22Rv1 (cell line): ENCODE data around the gene FOLR1.

Experiments used
- H3K27ac ChIP-seq: fragments of 450-650 bp; 2 replicates; pipeline ENCODE4 v1.5.1; 2017
- ZFX ChIP-seq: fragments of 450-650 bp; IDR thresholded peaks from 2 replicates; pipeline ENCODE4 v1.6.1; 2017; ENCODE audit warnings: antibody characterized with exemption, borderline replicate concordance
- TF ChIP-seq, protein P1 (sequence below): fragments of 450-650 bp; IDR thresholded peaks from 2 replicates; pipeline ENCODE4 v1.5.1; 2017; ENCODE audit warnings: mild to moderate bottlenecking

The FOLR1 gene

DNA sequence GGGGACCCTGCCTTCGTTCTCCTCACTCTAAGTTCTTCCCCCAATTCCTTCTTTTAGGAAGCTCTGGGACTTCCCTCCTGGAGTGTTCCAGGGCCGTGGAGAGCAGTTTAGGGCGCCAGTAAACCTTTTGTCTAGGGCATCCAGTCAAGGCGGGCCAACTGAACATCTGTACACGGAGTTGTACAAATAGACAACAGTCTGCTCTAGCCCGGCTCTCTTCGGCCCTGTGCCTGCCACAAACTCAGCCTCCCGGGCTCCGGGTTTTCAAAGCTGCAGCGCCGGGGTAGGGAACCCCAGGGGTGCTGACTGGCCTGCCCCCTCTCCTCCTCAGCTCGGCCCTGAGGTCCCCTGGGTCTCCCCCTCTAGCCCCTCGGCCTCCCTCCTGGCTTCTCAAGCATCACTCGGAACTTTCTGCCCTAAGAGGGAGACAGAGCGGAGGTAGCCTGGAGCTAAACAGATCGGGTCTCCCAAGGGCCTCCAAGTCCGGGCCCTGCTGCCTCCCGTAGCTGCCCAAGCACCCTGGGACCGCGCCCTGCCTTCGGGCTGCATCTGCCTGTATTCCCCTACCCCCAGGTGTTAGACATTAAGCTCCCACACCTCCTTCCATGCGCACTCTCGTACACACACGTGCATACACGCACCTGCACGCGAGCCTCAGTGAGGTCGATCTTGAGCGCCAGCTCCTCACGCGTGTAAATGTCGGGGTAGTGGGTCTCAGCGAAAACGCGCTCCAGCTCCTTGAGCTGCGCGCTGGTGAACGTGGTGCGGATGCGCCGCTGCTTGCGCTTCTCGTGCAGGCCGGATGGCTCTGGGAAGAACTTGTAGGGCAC is 48.7 kb downstream of the FOLR1 start:
- TF ChIP-seq, protein P1, sequence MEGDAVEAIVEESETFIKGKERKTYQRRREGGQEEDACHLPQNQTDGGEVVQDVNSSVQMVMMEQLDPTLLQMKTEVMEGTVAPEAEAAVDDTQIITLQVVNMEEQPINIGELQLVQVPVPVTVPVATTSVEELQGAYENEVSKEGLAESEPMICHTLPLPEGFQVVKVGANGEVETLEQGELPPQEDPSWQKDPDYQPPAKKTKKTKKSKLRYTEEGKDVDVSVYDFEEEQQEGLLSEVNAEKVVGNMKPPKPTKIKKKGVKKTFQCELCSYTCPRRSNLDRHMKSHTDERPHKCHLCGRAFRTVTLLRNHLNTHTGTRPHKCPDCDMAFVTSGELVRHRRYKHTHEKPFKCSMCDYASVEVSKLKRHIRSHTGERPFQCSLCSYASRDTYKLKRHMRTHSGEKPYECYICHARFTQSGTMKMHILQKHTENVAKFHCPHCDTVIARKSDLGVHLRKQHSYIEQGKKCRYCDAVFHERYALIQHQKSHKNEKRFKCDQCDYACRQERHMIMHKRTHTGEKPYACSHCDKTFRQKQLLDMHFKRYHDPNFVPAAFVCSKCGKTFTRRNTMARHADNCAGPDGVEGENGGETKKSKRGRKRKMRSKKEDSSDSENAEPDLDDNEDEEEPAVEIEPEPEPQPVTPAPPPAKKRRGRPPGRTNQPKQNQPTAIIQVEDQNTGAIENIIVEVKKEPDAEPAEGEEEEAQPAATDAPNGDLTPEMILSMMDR = no peak
- no peak for TF ChIP-seq ZFX

DNA sequence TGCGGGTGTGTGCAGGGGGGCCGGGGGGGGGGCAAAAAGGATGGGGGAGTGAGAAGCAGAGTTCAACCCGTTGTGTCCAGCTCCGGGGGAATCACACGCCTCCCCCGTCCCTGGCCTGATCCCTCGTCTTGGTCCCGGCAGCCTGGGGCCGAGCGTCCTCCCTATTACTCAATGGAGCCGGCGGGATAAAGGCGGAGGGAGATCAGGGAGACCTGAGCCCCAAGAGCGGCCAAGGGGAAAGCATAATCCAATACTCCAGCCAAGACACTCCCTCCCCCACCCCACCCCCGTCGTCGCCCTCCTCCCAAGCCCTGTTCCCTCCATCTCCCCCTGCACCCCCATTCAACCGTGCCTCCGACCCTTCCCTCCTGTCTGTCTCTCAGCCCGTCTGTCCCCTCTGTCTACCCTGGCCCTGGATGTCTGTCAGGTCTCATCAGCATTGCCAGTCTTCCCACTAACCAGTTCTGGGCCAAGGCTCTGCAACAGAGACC is 49.4 kb downstream of the FOLR1 start:
- TF ChIP-seq ZFX = no peak
- TF ChIP-seq, protein P1 = no peak
- no peak overlapping the region for H3K27ac ChIP-seq

More for the DNA sequence above, 48.7 kb downstream of the FOLR1 start:
- peak overlapping the region; percentile 67; the same call in 1 of the 2 replicates for H3K27ac ChIP-seq

DNA sequence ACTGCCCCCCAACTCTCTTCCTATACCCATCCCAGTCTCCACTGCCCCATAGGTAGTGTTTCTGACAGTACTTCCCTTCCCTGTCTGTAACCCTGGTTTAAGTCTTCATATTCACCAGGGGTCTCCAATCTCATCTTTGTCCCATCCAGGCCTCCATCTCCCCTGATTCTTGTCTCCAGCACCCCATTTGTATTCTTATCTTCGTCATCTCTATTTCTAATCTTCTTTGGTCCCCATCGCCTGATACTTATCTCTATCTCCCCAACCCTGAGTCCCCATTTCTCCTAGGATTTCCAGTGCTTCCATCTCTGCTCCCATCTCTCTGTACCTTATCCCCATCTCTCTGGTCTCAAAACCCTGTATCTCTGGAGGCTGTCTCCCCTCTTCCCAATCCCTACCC is 50.2 kb downstream of the FOLR1 start:
- TF ChIP-seq ZFX = no peak
- TF ChIP-seq, protein P1 = no peak
- no peak overlapping the region for H3K27ac ChIP-seq

DNA sequence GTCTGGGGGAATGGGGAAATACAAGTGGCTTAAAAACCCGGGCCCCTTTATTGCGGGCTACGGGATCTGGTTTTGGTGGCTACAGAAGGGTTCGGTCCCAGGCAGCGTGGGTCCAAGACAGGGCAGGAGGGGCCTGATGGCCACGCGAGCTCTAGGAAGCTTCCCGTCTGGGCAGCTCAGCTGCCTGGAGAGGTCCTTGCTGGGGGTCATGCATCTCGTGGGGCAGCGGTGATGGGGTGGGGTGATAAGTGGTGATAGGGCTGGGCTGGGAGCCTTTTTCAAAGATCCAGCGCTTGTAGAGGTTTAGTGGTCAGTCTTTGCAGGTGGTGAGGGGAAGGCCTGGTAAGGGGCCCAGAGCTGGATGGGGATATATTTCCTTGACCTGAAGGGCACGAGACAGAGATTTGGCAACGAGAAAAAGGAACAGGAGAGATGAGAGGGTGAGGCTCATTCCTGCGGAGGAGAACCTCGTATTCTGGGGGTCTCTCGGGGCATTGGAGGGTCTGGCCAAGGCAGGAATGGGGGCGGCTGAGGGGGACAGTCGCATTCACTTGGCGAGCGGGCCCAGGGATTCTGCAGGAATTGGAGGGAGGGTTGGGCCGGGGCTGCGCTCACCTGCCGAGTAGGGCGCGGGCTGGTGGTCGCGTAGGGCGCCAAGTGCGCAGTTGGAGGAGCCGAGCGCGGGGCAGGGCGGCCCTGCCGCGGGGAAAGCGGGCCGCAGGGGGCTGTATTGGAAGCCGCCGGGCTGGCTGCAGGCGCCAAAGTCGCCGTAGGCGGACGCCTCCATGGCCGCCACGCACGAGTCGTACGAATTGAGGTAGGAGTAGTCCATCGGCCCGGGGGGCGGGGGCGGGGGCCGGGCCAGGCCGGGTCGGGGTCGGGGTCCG is 51.5 kb downstream of the FOLR1 start:
- no peak overlapping the region for H3K27ac ChIP-seq
- TF ChIP-seq, protein P1 = no peak
- TF ChIP-seq ZFX = no peak

DNA sequence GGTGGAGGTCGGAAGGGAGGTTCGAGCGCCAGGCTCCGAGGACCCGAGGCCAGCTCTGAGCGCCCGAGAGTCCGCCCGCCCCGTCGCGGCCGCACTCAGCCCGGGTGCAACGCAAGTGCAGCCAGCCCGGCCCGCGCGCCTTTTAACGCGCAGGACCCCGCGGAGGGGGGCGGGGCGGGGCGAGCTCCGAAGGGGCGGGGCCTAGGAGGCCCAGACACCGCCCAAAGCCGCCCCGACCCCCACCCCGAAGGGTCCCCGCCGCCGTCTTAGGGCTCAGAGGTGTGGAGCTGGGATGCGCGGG is 52.1 kb downstream of the FOLR1 start, which contains the start of gene PHOX2A:
TSS of gene PHOX2A (minus strand) at position 117 of the 301 bp plus-strand sequence. CDS start 172 bp downstream, outside the sequence.
- no peak within 1 kb of the TSS for H3K27ac ChIP-seq
- TF ChIP-seq, protein P1 = no peak
- TF ChIP-seq ZFX = no peak

DNA sequence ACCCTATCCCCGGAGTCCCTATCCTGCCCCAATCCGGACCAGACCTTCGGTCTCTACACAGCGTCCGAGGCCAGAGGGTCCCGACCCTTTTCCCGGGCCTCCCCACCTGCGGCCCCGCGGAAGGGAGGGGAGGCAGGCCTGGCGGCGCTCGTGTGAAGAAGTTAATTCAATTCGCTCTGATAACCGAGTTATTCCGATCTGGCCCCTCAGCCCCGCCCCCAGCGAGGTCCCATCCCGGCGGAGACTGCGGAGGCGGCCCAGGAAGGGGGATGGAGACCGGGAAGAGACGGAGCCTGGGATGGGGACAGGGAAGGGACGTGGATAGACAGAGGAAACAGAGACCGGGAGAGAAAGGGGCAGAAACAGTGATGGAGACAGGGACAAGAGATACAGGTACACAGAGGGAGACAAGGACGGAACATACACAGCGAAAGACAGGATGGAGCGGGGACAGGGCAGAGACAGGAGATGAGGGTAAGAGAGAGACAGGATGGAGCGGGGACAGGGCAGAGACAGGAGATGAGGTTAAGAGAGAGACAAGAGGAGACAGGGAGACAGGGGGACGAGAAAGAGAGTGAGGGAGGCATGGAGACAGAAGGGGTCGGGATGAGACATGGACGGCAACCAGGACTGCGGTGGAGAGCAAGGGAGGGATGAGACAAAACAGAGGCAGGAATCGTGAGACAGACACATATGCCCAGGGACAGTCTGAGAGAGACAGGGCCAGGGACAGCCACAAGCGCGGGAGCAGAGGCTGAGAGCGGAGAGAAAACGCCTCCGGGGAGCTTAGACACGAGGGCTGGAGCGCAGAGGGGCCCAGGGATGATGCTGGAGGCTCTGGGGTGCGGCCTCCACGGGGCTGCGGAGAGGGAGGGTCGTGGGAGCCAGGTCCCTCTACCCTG is 52.7 kb downstream of the FOLR1 start:
- no peak for TF ChIP-seq ZFX
- TF ChIP-seq, protein P1 = no peak
- H3K27ac ChIP-seq = no peak overlapping the region
